ENCODE results near the gene OR11A1. TPM values are rescaled to one million over a fixed set of nuclear protein-coding genes. Genes with fewer than 3 reads are reported as not detected.

The OR11A1 gene
- polyA plus RNA-seq, 2 of the 4 experiments (the other 2 are of a cell fraction): not detected

GRCh38 chr6:29376003-29376402 lies 80.9 kb downstream of the OR11A1 start:
- H3K4me2 ChIP-seq: no peak overlapping the region
- DNase-seq (ENCODE audit: low read depth in 1 of 2, low spot score in 1 of 2): peak in 1 of 2 experiments; percentile 4
- ATAC-seq: no peak
- POLR2A ChIA-PET: no interaction called here
- H3K4me3 ChIP-seq: no peak overlapping the region
- CTCF ChIA-PET: interaction anchor here (0.8 to 2.1 kb wide), 2 partner anchors 212 to 278 kb away, joined by 4 to 7 read pairs; no protein-coding TSS in a partner anchor
- no peaks in the 10 kb centered on the region for H3K9me3 ChIP-seq
- TF ChIP-seq RAD21 (conservative IDR thresholded peaks at IDR 0.05 in 1 of 2, IDR thresholded peaks at IDR 0.05 in 1 of 2): peak; percentile 19 to 22; a peak in 2 of 5 replicates
- TF ChIP-seq E2F6 (IDR thresholded peaks at IDR 0.05; ENCODE audit: borderline replicate concordance, low read depth): no peak
- H3K4me1 ChIP-seq: no peaks in the 10 kb centered on the region
- no peak for FAIRE-seq
- H3K27ac ChIP-seq: no peak overlapping the region

Other genes with a start within 250 kb of the OR11A1 start
- gene OR14J1, start 155.4 kb downstream of the OR11A1 start, polyA plus RNA-seq (2011; rRNA removed): not detected in 2 replicates
- gene OR14J1, start 155.4 kb downstream of the OR11A1 start, polyA plus RNA-seq (2017; fragmentation: RNase III; extraction: RNeasy Plus Mini Kit Qiagen cat#74134 plus additional on column Dnase treatment): not detected in 3 replicates
- not detected in 2 replicates for gene OR5V1, start 88.2 kb downstream of the OR11A1 start, polyA plus RNA-seq (2011; rRNA removed)
- gene OR5V1, start 88.2 kb downstream of the OR11A1 start, polyA plus RNA-seq (2017; fragmentation: RNase III; extraction: RNeasy Plus Mini Kit Qiagen cat#74134 plus additional on column Dnase treatment): not detected in 3 replicates
- not detected in 2 replicates for gene OR12D3, start 81.8 kb downstream of the OR11A1 start, polyA plus RNA-seq (2011; rRNA removed)
- not detected in 3 replicates for gene OR12D3, start 81.8 kb downstream of the OR11A1 start, polyA plus RNA-seq (2017; fragmentation: RNase III; extraction: RNeasy Plus Mini Kit Qiagen cat#74134 plus additional on column Dnase treatment)
- gene OR12D2, start 61.4 kb downstream of the OR11A1 start, polyA plus RNA-seq (2011; rRNA removed): not detected in 2 replicates
- not detected in 3 replicates for gene OR12D2, start 61.4 kb downstream of the OR11A1 start, polyA plus RNA-seq (2017; fragmentation: RNase III; extraction: RNeasy Plus Mini Kit Qiagen cat#74134 plus additional on column Dnase treatment)
- not detected in 2 replicates for gene OR12D1, start 42.1 kb downstream of the OR11A1 start, polyA plus RNA-seq (2011; rRNA removed)
- not detected in 3 replicates for gene OR12D1, start 42.1 kb downstream of the OR11A1 start, polyA plus RNA-seq (2017; fragmentation: RNase III; extraction: RNeasy Plus Mini Kit Qiagen cat#74134 plus additional on column Dnase treatment)
- gene OR10C1, start 17.8 kb downstream of the OR11A1 start, polyA plus RNA-seq (2011; rRNA removed): not detected in 2 replicates
- gene OR10C1, start 17.8 kb downstream of the OR11A1 start, polyA plus RNA-seq (2017; fragmentation: RNase III; extraction: RNeasy Plus Mini Kit Qiagen cat#74134 plus additional on column Dnase treatment): not detected in 3 replicates
- gene OR2H1, start 84 bp upstream of the OR11A1 start, polyA plus RNA-seq (2011; rRNA removed): not detected in 2 replicates
- gene OR2H1, start 84 bp upstream of the OR11A1 start, polyA plus RNA-seq (2017; fragmentation: RNase III; extraction: RNeasy Plus Mini Kit Qiagen cat#74134 plus additional on column Dnase treatment): not detected in 3 replicates
- gene MAS1L, start 30.9 kb upstream of the OR11A1 start, polyA plus RNA-seq (2011; rRNA removed): not detected in 2 replicates
- not detected in 3 replicates for gene MAS1L, start 30.9 kb upstream of the OR11A1 start, polyA plus RNA-seq (2017; fragmentation: RNase III; extraction: RNeasy Plus Mini Kit Qiagen cat#74134 plus additional on column Dnase treatment)
- gene UBD, start 102.7 kb upstream of the OR11A1 start, polyA plus RNA-seq (2011; rRNA removed): 0.19 and 0.30 TPM in 2 replicates
- gene UBD, start 102.7 kb upstream of the OR11A1 start, polyA plus RNA-seq (2017; fragmentation: RNase III; extraction: RNeasy Plus Mini Kit Qiagen cat#74134 plus additional on column Dnase treatment): 0.41 to 1.2 TPM (median 0.69 TPM) in 3 replicates
- gene OR2H2, start 128.1 kb upstream of the OR11A1 start, polyA plus RNA-seq (2011; rRNA removed): not detected in 2 replicates
- gene OR2H2, start 128.1 kb upstream of the OR11A1 start, polyA plus RNA-seq (2017; fragmentation: RNase III; extraction: RNeasy Plus Mini Kit Qiagen cat#74134 plus additional on column Dnase treatment): not detected in 3 replicates
- 6.8 and 11.0 TPM in 2 replicates for gene GABBR1, start 176.1 kb upstream of the OR11A1 start, polyA plus RNA-seq (2011; rRNA removed)
- gene GABBR1, start 176.1 kb upstream of the OR11A1 start, polyA plus RNA-seq (2017; fragmentation: RNase III; extraction: RNeasy Plus Mini Kit Qiagen cat#74134 plus additional on column Dnase treatment): 8.2 to 9.7 TPM (median 9.0 TPM) in 3 replicates
- gene MOG, start 200.0 kb upstream of the OR11A1 start, polyA plus RNA-seq (2011; rRNA removed): not detected in 2 replicates
- gene MOG, start 200.0 kb upstream of the OR11A1 start, polyA plus RNA-seq (2017; fragmentation: RNase III; extraction: RNeasy Plus Mini Kit Qiagen cat#74134 plus additional on column Dnase treatment): not detected in 3 replicates
- gene ZFP57, start 224.1 kb upstream of the OR11A1 start, polyA plus RNA-seq (2011; rRNA removed): 0.07 and 0.08 TPM in 2 replicates
- not detected in 3 replicates for gene ZFP57, start 224.1 kb upstream of the OR11A1 start, polyA plus RNA-seq (2017; fragmentation: RNase III; extraction: RNeasy Plus Mini Kit Qiagen cat#74134 plus additional on column Dnase treatment)